ENCODE data around the gene DDX39B.

Gene DDX39B

GRCh38 chr6:31548544-31548873 lies 6.7 kb upstream of the DDX39B start:
- no peak for DNase-seq

- peak in 4 of 51 donors; percentile 1 to 10 (median 4) for DNase-seq
Measured at GRCh38 chr6:31547727-31548543, 6.1 kb upstream of the DDX39B start.

DNA sequence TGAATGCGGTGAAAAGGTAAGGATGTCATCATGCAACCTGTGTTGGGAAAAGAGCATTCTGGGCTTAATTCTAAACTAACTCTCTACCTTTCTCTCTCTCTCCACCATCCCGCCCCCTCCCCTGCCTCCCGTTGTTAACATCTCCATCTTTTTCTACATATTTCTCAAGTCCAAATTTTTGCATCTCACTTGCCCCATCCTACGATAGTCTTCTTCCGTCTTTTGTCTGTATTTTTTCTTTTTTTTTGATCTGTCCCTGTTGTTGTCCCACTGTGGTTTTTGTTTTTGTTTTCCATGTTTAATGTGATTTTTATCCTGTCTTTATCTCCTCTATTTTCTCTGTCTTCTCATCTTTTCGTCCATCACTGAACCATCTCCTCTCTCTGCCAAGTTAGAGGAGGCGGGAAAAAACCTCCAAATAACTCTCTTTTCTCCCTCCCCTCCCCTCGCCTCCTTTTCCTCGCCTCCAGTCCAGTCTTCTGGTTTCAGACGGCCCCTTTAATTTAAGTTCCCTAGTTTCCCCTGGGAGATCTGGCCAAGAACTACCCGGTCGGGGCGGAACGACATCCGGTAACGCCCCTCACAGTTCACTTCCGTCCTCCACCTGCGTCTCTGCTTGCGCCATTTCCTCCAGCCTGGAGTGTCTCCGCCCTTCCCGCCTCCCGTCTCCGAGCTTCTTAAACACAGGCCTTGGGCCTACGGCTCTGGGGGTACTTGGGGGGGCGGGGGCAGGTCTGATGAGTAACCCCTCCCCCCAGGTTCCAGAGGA lies 5.3 kb upstream of the DDX39B start, which contains the start of gene NFKBIL1:
Gene NFKBIL1 (plus strand): TSS at position 651 of the 769 bp plus-strand sequence. CDS start 87 bp downstream, at position 738.
- DNase-seq = peak in 50 of 51 donors; percentile 56 to 98 (median 92)

- DNase-seq = peak in 50 of 51 donors; percentile 22 to 94 (median 84)
Measured at GRCh38 chr6:31546339-31546957, 4.6 kb upstream of the DDX39B start, which contains the start of gene ATP6V1G2. Gene ATP6V1G2, minus strand, starts transcription at chr6:31546608. Its CDS starts 49 bp downstream, at chr6:31546559.

DNA sequence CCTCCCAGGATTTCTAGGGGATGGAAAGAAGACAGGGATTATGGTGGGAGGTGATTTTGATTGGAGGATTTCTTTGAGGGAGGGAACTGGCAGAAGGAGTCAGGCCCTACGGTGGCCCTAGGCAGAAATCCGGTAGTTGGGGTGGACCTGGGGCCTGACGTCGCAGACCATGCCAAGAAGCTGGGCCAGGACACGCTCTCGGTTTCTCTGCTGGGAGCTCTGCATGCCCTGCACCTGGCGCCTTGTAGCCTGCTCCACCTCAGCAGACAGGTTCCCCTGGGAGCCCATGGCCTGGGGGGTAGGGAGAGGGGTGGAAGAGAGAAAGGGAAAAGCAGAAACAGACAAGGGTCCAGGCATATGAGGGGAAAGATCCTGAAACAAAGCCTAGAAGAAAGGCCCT lies 3.5 kb upstream of the DDX39B start:
- no peak for DNase-seq

- no peak for DNase-seq
Measured at GRCh38 chr6:31544676-31545075, 2.9 kb upstream of the DDX39B start.

GRCh38 chr6:31543639-31544038 lies 1.8 kb upstream of the DDX39B start:
- no peak for DNase-seq

- DNase-seq = peak in 7 of 51 donors; percentile 12 to 69 (median 31)
Measured at GRCh38 chr6:31541059-31541657, 645 bp downstream of the DDX39B start.

- no peak for DNase-seq
Measured at GRCh38 chr6:31540640-31541039, 1.2 kb downstream of the DDX39B start.

DNA sequence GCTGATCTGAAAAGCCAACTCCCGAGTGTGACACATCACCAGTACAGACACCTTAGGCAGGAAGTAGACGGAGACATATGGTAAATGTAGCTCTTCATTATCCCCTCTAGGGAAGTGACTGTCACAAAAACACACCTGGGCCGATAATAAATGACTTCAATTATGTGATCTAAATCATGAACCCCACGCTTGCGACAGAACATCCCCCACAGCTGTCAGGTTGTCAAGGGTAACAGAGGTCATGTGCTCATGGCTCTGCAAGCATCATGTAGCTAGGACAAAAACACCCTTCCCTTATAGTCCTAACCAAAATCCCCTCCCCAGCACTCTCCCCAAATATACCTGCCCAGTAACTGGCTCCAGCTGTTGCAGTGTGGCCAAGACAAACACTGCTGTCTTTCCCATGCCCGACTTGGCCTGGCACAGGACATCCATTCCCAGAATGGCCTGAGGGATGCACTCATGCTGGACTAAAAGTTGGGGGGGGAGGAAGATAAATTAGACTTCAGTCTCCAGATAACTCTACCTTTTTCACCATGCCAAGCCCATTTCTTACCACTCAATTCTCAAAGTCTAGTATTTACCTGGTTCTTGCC lies 2.9 kb downstream of the DDX39B start:
- no peak for DNase-seq

GRCh38 chr6:31535538-31536324 lies 6.1 kb downstream of the DDX39B start:
- DNase-seq = no peak

DNA sequence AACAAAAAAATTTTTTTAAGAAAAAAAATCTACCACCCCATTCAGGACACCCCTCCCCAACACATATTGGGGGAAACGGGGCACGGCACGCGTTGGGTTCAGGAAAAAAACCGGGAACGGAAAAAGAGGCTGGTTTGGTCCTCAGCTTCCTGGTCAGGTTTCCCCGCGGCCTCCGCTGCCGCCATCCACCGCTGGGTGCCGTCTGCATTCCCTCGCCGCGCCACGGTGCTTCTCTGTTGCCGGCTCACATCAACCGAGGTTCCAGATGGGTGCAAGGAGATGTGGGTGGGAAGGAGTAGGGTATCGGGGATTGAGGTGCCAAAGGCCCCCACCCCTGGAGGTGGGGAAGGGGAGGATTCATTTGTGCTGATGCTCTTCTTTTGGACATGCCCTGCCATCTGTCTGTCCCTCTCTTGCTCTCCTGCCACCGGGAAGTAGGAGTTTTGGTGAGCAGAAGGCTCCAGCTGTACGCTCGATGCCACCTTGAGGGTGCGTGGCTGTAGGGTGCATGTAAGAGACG lies 7.2 kb downstream of the DDX39B start:
- DNase-seq = no peak

DNA sequence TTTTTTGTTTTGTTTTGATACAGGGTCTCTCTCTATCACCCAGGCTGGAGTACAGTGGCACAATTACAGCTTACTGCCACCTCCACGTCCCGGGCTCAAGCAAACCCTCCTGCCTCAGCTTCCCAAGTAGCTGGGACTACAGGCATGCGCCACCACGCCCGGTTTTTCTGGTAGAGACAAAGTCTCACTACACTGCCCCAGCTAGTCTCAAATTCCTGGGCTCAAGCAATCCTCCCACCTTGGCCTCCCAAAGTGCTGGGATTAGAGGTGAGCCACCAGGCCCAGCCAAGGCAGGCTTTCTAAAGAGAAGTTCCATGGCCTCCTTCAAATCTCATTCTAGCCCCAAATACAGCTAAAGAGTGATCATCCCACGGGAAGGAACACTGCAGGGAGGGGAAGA lies 7.8 kb downstream of the DDX39B start:
- DNase-seq = no peak

DNA sequence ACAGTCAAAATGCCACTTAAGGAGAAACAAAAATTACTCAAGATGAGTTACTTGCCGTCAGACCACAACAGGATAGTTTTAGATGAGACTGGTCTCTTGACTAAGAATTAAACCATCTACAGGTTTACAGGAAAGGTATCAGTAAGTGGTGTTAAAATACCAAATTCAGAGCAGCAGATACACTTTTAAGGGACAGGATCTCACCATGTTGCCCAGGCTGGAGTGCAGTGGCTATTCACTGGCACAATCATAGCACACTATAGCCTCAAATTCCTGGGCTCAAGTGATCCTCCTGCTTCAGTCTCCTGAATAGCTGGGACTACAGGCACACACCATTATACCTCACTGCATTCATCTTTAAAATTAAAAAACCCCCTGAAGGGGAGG lies 8.4 kb downstream of the DDX39B start:
- DNase-seq = no peak

DNA sequence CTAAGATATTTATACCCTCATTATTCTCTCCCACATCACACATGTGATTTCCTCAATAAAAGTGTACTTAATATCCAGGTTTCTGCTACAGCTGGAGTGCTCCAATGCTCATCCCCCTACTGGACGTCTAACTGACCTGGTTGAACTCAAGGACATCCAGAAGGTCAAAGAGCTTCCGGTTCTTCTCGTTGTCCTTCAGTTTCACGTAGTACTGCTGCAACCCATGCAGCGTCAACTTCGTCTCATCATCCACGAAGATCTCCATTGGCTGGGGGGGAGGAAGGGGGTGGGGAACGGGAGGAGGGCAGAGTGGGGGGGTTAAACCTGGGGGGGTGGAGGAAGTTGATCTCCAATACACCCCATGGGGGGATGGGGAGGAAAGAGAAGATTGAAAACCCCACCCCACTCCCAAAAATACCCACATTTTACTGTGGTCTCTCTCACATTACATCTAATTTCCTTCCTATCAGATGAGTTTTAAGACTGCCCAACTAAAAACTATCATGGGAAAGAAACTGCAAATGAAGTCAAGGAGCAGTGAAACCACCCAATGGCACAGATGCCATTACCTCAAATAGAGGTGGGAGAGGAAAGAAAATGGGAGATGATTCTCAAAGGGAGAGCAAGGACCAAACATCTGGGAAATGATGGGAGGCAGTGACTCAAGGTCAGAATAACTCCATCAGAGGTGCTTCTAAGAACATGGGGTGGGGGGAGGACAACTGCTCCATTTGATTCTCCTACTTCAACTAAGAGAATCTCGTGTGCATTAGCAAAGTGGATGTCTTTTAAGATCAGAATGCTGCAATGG lies 9.0 kb downstream of the DDX39B start:
- DNase-seq = no peak

- DNase-seq = no peak
Measured at GRCh38 chr6:31531771-31532643, 9.8 kb downstream of the DDX39B start.

DNA sequence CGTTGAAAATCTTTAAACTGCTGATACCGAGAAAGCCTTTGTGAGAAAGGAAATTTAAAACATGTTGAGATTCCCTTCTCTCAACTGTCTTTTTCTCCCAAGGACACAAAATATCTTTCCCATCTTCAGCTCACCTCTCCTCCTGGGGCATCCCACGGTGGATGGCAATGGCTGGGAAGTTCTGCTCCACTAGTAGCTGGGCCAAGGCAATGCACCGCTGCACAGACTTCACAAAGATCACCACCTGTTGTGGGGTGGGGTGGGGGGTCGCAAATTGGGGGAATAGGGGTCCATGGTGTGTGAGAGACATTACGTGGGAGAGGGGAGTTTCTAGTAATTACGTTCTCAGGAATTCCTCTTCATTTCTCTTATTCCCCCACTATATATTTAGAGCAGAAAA lies 10.6 kb downstream of the DDX39B start:
- no peak for DNase-seq

DNA sequence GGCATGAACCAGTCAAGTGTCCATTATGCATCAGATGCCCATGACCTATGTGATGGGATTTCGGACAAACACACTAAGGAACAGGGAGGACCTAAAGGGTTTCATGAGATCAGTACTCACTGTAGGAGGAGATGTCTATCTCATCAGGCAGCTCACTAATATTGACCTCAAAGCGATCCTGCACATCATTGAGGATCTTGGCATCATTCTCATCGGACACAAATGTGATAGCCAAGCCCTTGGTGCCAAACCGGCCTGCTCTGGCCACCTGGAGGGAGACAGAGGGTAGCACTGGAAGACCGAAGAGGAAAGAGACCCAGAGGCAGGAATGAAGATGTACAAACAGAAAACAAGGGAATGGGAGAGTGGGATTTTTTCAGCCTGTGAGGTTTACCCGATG lies 11.1 kb downstream of the DDX39B start:
- DNase-seq = no peak

All from hypothalamus (tissue), 51 donors.